SK-N-SH (cell line): ENCODE results near the gene PXDN.

ENCODE experiments used
- EP300 ChIP-seq, 2 experiments: IDR thresholded peaks; 2 replicates each; pipeline versions ENCODE4 v1.4.0 to v1.6.1; 2012; ENCODE audit warnings: borderline replicate concordance in 1 of 2, low read depth in 1 of 2, low read length in 1 of 2
- MXI1 ChIP-seq: IDR thresholded peaks from 2 replicates; pipeline ENCODE4 v1.6.1; 2012; ENCODE audit warnings: mild to moderate bottlenecking, low read depth, low read length, improper control_type of control experiment
- RFX5 ChIP-seq: IDR thresholded peaks from 2 replicates; pipeline ENCODE4 v1.6.1; 2012; ENCODE audit warnings: mild to moderate bottlenecking, improper control_type of control experiment, low read length
- RXRA ChIP-seq: IDR thresholded peaks from 2 replicates; pipeline ENCODE4 v1.4.0; 2012; ENCODE audit warnings: low read depth, mild to moderate bottlenecking, borderline replicate concordance
- SMC3 ChIP-seq: IDR thresholded peaks from 2 replicates; pipeline ENCODE4 v1.6.1; 2012; ENCODE audit warnings: low read depth, low read length, improper control_type of control experiment
- TAF1 ChIP-seq: IDR thresholded peaks from 2 replicates; pipeline ENCODE4 v1.6.1; 2012; ENCODE audit warnings: low read depth, mild to moderate bottlenecking, low read length, moderate library complexity, borderline replicate concordance
- TF ChIP-seq, protein P1 (sequence below): IDR thresholded peaks from 2 replicates; pipeline ENCODE4 v1.6.1; 2012; ENCODE audit warnings: mild to moderate bottlenecking, low read depth, low read length, moderate library complexity
- TF ChIP-seq, protein P2 (sequence below): fragments of 200-600 bp; sonication (generic); IDR thresholded peaks from 2 replicates; pipeline ENCODE4 v1.6.1; 2017; ENCODE audit warnings: antibody characterized with exemption, mild to moderate bottlenecking, moderate library complexity

DNA sequence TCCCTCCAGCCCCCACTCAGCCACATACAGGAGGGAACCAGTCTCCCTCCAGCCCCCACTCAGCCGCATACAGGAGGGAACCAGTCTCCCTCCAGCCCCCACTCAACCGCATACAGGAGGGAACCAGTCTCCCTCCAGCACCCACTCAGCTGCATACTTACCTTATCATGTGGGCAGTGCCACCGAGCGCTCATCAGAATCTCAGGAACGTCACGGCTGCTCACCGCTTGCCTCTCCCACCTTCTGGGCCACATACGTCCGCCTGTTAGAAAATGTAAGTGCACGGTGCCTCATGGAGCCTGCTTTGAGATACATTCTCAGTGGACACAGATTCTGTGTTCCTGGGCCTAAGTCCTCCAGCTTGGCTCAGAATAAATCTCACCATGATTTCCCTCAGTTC is 124.8 kb downstream of the PXDN start:
- TF ChIP-seq, protein P1, sequence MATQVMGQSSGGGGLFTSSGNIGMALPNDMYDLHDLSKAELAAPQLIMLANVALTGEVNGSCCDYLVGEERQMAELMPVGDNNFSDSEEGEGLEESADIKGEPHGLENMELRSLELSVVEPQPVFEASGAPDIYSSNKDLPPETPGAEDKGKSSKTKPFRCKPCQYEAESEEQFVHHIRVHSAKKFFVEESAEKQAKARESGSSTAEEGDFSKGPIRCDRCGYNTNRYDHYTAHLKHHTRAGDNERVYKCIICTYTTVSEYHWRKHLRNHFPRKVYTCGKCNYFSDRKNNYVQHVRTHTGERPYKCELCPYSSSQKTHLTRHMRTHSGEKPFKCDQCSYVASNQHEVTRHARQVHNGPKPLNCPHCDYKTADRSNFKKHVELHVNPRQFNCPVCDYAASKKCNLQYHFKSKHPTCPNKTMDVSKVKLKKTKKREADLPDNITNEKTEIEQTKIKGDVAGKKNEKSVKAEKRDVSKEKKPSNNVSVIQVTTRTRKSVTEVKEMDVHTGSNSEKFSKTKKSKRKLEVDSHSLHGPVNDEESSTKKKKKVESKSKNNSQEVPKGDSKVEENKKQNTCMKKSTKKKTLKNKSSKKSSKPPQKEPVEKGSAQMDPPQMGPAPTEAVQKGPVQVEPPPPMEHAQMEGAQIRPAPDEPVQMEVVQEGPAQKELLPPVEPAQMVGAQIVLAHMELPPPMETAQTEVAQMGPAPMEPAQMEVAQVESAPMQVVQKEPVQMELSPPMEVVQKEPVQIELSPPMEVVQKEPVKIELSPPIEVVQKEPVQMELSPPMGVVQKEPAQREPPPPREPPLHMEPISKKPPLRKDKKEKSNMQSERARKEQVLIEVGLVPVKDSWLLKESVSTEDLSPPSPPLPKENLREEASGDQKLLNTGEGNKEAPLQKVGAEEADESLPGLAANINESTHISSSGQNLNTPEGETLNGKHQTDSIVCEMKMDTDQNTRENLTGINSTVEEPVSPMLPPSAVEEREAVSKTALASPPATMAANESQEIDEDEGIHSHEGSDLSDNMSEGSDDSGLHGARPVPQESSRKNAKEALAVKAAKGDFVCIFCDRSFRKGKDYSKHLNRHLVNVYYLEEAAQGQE: no peak
- TF ChIP-seq, protein P2, sequence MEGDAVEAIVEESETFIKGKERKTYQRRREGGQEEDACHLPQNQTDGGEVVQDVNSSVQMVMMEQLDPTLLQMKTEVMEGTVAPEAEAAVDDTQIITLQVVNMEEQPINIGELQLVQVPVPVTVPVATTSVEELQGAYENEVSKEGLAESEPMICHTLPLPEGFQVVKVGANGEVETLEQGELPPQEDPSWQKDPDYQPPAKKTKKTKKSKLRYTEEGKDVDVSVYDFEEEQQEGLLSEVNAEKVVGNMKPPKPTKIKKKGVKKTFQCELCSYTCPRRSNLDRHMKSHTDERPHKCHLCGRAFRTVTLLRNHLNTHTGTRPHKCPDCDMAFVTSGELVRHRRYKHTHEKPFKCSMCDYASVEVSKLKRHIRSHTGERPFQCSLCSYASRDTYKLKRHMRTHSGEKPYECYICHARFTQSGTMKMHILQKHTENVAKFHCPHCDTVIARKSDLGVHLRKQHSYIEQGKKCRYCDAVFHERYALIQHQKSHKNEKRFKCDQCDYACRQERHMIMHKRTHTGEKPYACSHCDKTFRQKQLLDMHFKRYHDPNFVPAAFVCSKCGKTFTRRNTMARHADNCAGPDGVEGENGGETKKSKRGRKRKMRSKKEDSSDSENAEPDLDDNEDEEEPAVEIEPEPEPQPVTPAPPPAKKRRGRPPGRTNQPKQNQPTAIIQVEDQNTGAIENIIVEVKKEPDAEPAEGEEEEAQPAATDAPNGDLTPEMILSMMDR: no peak
- TF ChIP-seq RXRA (no peak), RFX5 (no peak), EP300 (IDR thresholded peaks at IDR 0.05; ENCODE audit: borderline replicate concordance in 1 of 2, low read depth in 1 of 2, low read length in 1 of 2) (no peak), TAF1 (no peak), SMC3 (no peak), MXI1 (no peak)
